CD4-positive, alpha-beta T cell treated with Interleukin-4 for 1 hour (primary cell): ENCODE measurements around the gene PSIP1.
A peak's percentile ranks its signal among the peaks of the same experiment; 100 is the strongest.
"Not testable (repeated sequence)": the region's sequence is repeated elsewhere in the genome, so short reads cannot be mapped to it uniquely, and the experiment has no call there.

Source experiments
- DNase-seq, 2 donors: peaks; one replicate each; pipeline ENCODE4 v3.0.0-alpha.2; 2020 to 2022

PSIP1 gene

GRCh38 chr9:15510789-15511575 lies at the start of gene PSIP1:
Gene PSIP1, minus strand, starts transcription at chr9:15510970. Its CDS starts 782 bp downstream, at chr9:15510188.
- peak; percentile 84 to 91 for DNase-seq

GRCh38 chr9:15553528-15553898 lies 42.7 kb upstream of the PSIP1 start:
- no peak for DNase-seq

DNA sequence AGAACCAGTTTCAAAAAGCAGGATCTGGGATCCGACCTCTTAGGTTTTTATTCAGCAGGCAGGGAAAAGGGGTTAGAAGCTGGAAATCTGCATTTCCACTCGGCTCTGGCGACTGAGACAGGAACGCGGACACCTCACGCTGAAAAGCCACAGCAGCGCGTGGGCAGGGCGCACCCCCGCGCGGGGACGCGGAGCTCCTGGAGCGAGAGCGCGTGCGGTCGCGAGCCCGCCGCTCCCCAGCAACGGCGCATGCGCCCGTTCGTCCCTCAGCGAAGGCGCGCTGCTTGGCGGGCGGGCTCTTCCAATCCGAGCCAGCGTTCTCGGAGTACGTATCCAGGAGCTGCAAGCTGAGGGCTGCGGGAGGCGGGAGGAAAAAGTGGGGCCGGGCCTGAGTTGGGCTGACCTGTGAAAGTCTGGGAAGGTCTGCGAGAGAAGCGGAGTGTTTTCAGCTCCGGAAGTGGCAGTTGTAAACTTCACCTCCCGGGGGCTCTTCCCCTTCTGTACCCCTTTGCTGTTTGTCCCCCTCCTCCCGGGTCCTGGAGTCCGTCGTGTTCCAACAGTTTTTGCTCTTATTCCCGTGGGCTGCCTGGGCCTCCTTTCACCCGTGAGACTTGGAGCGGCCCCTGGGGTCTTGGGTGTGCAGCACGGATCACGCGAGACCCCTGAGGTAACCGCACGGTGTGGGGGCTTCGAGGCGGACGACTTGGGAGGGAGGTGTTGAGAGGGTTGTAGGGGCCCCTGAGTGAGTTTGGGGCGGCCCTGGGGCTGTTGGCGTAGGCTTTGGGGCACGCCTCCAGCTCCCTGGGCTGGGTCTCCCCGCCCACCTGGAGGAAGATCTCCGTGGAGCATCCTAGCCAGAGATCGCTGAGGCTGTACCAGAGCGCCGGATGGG lies 42.1 kb upstream of the PSIP1 start, which contains the start of gene CCDC171:
CCDC171 (plus strand) TSS at position 408 of the 892 bp plus-strand sequence. CDS start 11,046 bp downstream, outside the sequence.
- peak; percentile 86 for DNase-seq

- no peak for DNase-seq
Observed at GRCh38 chr9:15549611-15550010, 38.8 kb upstream of the PSIP1 start.

DNA sequence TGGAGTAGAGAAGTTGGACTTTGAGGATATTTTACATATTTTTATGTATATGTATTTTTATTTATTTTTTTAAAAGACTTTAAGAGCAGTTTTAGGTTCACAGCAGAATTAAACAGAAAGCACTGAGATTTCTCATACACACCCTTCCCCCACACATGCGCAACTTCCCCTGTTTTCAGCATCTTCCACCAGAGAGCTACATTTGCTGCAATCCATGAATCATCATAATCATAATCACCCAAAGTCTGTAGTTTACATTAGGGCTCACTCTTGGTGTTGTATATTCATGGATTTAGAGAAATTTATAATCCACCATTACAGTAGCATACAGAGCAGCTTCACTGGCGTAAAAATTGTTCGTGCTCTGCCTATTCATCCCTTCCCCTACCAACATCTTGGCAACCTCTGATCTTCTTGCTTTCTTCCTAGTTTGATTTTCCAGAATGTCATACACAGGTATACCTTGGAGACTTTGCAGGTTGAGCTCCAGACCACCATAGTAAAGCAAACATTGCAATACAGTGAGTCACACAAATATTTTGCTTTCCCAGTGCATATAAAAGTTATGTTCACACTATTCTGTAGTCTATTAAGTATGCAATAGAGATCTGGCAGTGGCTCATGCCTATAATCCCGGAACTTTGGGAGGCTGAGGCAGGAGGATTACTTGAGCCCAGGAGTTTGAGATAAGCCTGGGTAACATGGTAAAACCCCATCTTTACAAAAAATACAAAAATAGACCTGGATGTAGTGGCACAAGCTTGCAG lies 32.5 kb upstream of the PSIP1 start:
- peak in 1 of 2 donors; percentile 14 for DNase-seq

- DNase-seq: no peak
Observed at GRCh38 chr9:15542624-15543023, 31.9 kb upstream of the PSIP1 start.

- no peak for DNase-seq
Observed at GRCh38 chr9:15541872-15542271, 31.1 kb upstream of the PSIP1 start.

GRCh38 chr9:15531380-15531779 lies 20.6 kb upstream of the PSIP1 start:
- no peak for DNase-seq

DNA sequence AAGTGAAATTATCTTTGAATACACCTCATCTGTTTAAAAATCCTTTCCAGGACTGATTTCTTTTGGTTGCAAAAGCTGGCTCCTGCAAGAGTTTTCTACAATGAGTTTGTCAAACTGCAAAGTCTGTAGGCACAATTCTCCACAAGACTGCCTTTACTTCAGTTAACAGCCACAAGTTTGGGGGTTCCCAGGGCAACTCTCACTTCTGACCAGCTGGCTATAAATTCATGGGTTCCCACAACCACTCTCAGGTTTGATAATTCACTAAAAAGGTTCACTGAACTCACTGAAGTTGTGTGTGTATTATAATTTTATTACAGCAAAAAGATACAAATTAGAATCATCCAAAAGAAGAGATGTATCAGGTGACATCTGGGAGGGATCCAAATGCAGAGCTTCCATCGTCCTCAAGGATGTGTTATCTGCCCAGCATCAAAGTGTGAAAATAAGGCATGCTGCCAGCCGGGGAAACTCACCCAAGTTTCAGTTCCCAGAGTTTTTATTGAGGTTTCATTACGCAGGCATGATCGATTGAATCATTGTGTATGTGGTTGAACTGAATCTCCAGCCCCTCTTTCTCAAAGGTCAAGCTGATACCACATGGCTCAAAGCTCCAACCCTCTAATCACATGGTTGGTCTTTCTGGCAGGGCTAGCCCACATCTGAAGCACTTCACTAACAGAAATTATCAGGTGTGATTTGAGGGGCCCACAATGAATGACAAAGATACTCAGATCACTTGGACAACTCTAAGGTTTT lies 19.0 kb upstream of the PSIP1 start:
- no peak for DNase-seq

DNA sequence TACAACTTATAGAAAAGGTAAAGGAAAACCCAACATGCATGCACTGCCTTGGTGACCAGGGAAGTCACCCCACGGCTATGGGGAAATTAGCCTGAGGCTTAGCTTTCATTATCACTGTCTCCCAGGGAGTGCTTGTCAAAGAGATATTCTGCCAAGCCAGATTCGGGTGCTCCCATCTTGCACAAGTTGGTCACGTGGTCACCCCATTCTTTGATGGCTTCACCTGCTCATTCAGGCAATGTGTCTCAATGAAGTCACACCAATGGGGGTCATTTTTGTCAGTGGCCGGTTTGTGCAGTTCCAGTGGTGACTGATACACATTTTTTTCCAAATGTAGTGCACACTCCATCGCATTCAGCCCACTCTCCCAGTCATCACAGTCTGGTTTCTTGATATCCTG lies 16.3 kb upstream of the PSIP1 start:
- not testable (repeated sequence) for DNase-seq

DNA sequence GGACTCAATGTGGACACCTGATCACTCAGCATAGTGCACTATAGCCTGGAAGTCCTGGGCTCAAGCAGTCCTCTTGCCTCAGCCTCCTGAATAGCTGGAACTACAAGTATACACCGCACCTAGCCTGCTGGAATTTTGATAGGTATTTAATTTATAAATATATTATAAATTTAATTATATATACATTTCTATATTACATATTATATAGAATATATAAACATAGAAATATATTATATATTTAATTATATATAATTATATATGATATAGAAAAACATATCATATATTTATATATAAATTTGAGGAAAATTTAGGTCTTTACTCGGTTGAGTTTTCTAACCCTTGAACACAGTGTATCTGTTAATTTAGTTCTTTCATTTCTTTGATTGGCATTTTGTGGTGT lies 15.2 kb upstream of the PSIP1 start:
- no peak for DNase-seq

DNA sequence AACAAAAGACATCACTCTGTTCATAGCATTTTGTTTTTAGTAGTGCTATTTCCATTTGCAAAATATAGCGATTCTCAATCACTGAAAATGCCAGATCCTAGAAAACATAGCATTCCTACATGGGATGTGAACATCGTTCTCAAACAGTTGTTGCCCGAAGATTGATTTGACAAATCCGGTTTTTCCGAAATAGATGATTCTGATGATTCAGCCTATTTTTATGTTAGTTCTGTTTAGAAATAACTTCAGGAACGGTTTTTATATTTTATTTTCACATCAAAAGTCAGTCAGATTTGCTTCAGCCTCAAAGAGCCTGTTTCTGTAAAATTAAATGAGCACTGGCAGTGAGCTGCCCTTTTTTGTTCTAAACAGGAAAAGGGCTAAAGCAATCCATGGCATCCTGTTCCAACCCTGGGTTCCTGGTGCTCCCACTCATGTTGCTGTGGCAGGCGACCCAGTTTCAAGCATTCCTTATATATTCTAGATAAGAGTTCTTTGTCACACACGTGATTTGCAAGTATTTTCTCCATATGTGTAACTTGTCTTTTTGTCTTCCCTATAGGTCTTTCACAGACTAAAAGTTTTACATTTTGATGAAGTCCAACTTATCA lies 14.2 kb upstream of the PSIP1 start:
- no peak for DNase-seq

DNA sequence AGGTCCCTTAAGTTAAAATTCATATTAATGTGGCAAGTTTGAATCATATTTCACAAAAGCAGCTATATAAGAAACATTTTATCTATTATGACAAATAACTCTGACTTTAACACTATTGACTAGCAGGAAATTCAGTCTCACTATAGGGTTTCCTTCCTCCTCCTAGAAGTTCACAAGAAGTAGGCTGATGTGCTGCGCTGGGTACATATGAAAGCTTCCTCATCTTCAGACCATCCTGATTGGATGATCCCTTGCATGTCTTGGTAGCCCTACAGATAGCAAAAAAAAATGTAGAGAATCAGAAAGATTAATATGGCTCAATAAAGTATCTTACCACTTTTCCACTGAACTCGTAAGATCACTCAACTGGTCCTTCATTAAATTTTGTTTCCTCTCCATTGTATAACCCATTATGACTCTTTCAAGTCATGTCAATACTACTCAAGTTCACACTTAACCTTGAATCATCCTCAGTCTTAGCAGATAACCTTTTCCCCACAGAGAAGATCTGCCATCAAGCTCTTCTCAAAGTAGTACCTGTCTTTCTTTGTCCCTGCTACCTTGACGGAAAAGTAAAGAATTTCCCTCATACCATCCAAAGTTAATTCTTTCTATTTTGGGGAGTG lies 11.5 kb upstream of the PSIP1 start:
- no peak for DNase-seq

GRCh38 chr9:15521254-15521653 lies 10.5 kb upstream of the PSIP1 start:
- no peak for DNase-seq

GRCh38 chr9:15519831-15520230 lies 9.1 kb upstream of the PSIP1 start:
- DNase-seq: no peak

- peak in 1 of 2 donors; percentile 12 for DNase-seq
Observed at GRCh38 chr9:15513335-15513734, 2.6 kb upstream of the PSIP1 start.

DNA sequence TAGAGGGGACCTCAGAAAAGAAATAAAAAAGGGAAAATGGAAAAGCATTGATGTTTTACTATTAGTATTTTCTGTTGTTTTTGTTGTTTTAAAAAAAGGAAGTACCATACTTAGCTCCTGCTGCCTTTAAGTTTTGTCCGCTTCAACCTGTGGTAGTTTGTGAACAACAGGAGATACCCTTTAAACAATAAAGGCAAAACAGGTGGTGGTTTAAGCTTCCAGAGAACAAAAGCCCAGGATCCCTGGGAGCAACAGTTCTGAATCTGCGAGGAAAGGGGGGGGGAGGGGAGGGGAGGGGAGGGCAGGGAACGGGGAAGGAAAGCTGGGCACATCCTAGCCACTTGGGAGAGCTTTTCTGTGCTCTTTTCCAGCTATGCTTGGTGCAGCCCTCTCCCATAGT lies 2.1 kb upstream of the PSIP1 start:
- DNase-seq: no peak

GRCh38 chr9:15512204-15512603 lies 1.4 kb upstream of the PSIP1 start:
- no peak for DNase-seq

DNA sequence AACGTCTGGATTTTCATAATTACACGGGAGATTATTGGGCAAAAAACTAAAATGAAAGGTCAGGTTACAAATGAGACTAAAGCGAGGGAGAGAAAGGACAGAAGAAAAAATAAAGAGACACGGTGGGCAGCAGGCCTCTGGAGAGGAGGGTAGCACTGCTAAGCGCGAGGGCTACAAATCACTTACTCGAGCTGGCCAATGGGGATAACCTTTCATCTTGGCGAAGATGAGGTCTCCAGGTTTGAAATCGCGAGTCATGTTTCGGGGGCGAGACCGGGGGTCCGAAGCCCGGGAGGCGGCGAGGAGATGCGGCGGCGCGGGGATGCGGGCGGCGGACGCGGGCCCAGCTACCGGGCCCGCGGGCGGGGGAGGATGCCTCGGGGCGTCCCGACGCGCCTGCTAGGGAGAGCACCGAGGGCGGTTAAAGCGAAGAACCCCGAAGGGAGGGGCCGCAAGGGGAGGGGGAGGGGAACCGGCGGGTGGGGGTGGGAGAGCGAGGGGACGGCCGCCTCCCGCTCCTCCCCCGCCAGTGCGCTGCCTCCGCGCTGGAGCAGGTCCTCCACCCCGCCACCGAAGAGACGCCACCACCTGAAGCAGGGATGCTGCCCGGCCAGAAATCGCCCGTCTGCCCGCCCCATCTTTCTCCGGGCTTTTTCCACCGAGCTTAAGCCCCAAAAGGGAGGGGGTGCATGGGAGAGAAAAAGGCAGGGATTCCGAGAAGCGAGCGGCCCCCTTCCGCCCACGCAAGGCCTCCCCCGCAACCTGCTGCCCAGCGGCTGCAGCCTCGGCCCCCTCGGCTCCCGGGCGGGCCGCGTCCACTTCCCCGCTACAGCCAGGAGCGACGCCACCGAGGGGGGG lies 610 bp downstream of the PSIP1 start:
- DNase-seq: peak; percentile 60 to 73

DNA sequence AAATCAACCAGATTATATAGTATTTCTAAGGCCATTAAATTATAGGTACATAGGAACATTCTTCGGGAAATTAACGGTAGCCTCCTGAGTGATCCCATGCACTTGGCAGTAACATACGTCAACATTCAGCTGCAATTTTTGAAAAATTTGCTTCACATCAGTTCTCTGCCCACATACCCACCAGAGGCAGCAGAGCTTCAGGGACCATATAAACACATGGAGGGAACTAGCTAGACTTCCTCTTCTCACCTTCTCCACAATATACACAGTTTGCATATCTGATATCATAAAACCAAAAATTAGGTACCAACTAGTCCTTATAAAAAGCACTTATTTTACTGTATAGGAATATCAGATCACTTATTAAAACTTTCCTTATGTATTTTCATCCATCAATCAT lies 4.8 kb downstream of the PSIP1 start:
- DNase-seq: no peak
